Hepatocyte (in vitro differentiated cells): ENCODE data around the gene SIT1. TPM values are rescaled to one million over a fixed set of nuclear protein-coding genes. Genes with fewer than 3 reads are reported as not detected.

Source experiments
- DNase-seq: peaks from one replicate; pipeline ENCODE4 v3.0.0-alpha.2; 2016; ENCODE audit warnings: low spot score
- H2AFZ ChIP-seq: fragments of 200-600 bp; sonication (generic); 2 replicates; pipeline ENCODE4 v1.6.0; 2016; ENCODE audit warnings: antibody characterized with exemption, mild to moderate bottlenecking
- H3K27ac ChIP-seq: fragments of 200-600 bp; sonication (generic); 2 replicates; pipeline ENCODE4 v1.5.1; 2016; ENCODE audit warnings: mild to moderate bottlenecking
- H3K27me3 ChIP-seq: fragments of 200-600 bp; sonication (generic); 2 replicates; pipeline ENCODE4 v1.6.1; 2016
- H3K36me3 ChIP-seq: fragments of 200-600 bp; sonication (generic); replicated peaks from 2 replicates; pipeline ENCODE4 v1.5.1; 2016; ENCODE audit warnings: low read depth; ENCODE audit not compliant: insufficient read depth
- H3K4me1 ChIP-seq: fragments of 200-600 bp; sonication (generic); 2 replicates; pipeline ENCODE4 v1.5.1; 2016; ENCODE audit warnings: mild to moderate bottlenecking, moderate library complexity; ENCODE audit not compliant: insufficient read depth
- H3K4me2 ChIP-seq: fragments of 200-600 bp; sonication (generic); 2 replicates; pipeline ENCODE4 v1.6.0; 2016
- H3K4me3 ChIP-seq: fragments of 200-600 bp; sonication (generic); 2 replicates; pipeline ENCODE4 v1.5.1; 2016; ENCODE audit warnings: mild to moderate bottlenecking
- H3K79me2 ChIP-seq: fragments of 200-600 bp; sonication (generic); 2 replicates; pipeline ENCODE4 v1.6.0; 2017; ENCODE audit warnings: mild to moderate bottlenecking
- H3K9me2 ChIP-seq: fragments of 200-600 bp; sonication (generic); replicated peaks from 2 replicates; pipeline ENCODE4 v1.6.0; 2017; ENCODE audit warnings: mild to moderate bottlenecking; ENCODE audit not compliant: insufficient read depth
- H3K9me3 ChIP-seq: fragments of 200-600 bp; sonication (generic); 2 replicates; pipeline ENCODE4 v1.5.1; 2016; ENCODE audit warnings: low read depth, mild to moderate bottlenecking
- H4K20me1 ChIP-seq: fragments of 200-600 bp; sonication (generic); 2 replicates; pipeline ENCODE4 v1.6.0; 2016; ENCODE audit warnings: mild to moderate bottlenecking; ENCODE audit not compliant: insufficient read depth, poor library complexity, severe bottlenecking
- EZH2 ChIP-seq: fragments of 200-600 bp; sonication (generic); IDR thresholded peaks from 2 replicates; pipeline ENCODE4 v1.6.1; 2016; ENCODE audit warnings: antibody characterized with exemption, mild to moderate bottlenecking, borderline replicate concordance
- EZH2phosphoT487 ChIP-seq: fragments of 200-600 bp; sonication (generic); IDR thresholded peaks from one replicate; pipeline ENCODE4 v1.6.1; 2018; ENCODE audit warnings: antibody characterized with exemption, mild to moderate bottlenecking, low read depth, moderate library complexity; ENCODE audit not compliant: unreplicated experiment, severe bottlenecking
- WGBS: methylation state at CpG from one replicate; pipeline ENCODE4 v1.1.6; 2016; ENCODE audit warnings: low lambda C conversion rate; ENCODE audit errors: missing lambda C conversion rate; 5-methylcytosine and 5-hydroxymethylcytosine counted together
- polyA plus RNA-seq: library from polyadenylated mRNA; unstranded; fragments of >200 nt; fragmentation: Nextera tagmentation; extraction: Ambion mirVana; gene quantifications from 2 replicates; pipeline ENCODE4 v1.2.1, GENCODE V29; 2016
- total RNA-seq: library from RNA; depleted of rRNA; stranded (reverse); fragments of >200 nt; gene quantifications from 2 replicates; pipeline ENCODE4 v1.2.3, GENCODE V29; 2014
- TF ChIP-seq, protein P1 (sequence below): fragments of 200-600 bp; sonication (generic); IDR thresholded peaks from 2 replicates; pipeline ENCODE4 v1.5.1; 2016; ENCODE audit warnings: antibody characterized with exemption, mild to moderate bottlenecking; ENCODE audit not compliant: poor library complexity

The SIT1 gene
- total and polyA plus RNA-seq, 2 experiments from 2014 or later: not detected

DNA sequence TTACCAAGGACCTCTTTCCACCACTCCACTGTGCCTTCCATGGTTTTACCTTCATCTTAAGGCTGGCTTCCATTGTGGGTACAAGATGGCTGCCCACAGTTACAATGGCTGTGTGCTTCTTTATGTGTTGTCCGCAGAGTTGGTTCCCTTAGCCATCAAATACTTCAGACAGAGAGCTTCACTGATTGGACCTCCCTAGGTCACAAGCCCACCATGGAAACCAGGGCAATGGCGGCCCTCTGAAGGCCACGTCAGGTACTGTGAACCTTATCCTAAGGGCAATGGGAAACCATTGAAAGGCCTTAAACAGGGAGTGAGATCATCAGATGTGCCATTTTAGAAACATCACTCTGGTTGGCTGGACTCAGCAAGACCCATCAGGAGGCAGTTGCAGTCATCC, 17.2 kb upstream of the SIT1 start:
- peaks cover 20% of the 10 kb centered on the region for H3K4me1 ChIP-seq
- H3K79me2 ChIP-seq: no peaks in the 10 kb centered on the region
- no peaks in the 10 kb centered on the region for H3K9me2 ChIP-seq
- no peak for DNase-seq
- H3K36me3 ChIP-seq: no peaks in the 10 kb centered on the region
- no peak overlapping the region for H2AFZ ChIP-seq
- TF ChIP-seq EZH2: no peak
- no peak for TF ChIP-seq EZH2phosphoT487
- TF ChIP-seq, protein P1, sequence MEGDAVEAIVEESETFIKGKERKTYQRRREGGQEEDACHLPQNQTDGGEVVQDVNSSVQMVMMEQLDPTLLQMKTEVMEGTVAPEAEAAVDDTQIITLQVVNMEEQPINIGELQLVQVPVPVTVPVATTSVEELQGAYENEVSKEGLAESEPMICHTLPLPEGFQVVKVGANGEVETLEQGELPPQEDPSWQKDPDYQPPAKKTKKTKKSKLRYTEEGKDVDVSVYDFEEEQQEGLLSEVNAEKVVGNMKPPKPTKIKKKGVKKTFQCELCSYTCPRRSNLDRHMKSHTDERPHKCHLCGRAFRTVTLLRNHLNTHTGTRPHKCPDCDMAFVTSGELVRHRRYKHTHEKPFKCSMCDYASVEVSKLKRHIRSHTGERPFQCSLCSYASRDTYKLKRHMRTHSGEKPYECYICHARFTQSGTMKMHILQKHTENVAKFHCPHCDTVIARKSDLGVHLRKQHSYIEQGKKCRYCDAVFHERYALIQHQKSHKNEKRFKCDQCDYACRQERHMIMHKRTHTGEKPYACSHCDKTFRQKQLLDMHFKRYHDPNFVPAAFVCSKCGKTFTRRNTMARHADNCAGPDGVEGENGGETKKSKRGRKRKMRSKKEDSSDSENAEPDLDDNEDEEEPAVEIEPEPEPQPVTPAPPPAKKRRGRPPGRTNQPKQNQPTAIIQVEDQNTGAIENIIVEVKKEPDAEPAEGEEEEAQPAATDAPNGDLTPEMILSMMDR: no peak
- H4K20me1 ChIP-seq: no peaks in the 10 kb centered on the region
- no peak overlapping the region for H3K4me2 ChIP-seq
- WGBS: 98% methylated on average over 3 of the region's 3 CpGs
- no peak overlapping the region for H3K27ac ChIP-seq
- H3K9me3 ChIP-seq: no peaks in the 10 kb centered on the region
- no peak overlapping the region for H3K4me3 ChIP-seq
- no peaks in the 10 kb centered on the region for H3K27me3 ChIP-seq

DNA sequence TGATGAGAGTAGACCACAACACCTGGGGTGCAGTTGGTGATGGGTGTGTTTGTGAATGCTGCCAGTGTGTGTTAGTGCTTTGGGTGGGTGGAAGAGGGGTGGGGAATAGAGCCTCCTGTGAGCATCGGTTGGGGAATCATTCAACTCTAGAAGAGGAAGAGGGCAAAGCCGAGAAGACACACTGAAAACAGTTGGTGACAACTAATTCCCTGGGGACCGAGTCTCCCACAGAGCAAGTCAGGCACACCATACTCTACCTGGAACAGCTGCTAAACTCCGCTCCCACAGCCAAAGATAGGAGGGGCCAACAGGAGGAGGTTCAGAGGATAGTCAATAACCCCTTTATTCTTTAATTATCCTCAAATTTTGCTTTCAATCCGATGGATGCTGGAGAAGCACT, 15.8 kb upstream of the SIT1 start:
- peaks cover 20% of the 10 kb centered on the region for H3K4me1 ChIP-seq
- no peaks in the 10 kb centered on the region for H4K20me1 ChIP-seq
- no peaks in the 10 kb centered on the region for H3K36me3 ChIP-seq
- no peak overlapping the region for H3K4me2 ChIP-seq
- no peak for DNase-seq
- no peaks in the 10 kb centered on the region for H3K79me2 ChIP-seq
- no peaks in the 10 kb centered on the region for H3K9me3 ChIP-seq
- no peak for TF ChIP-seq EZH2
- H3K9me2 ChIP-seq: no peaks in the 10 kb centered on the region
- H2AFZ ChIP-seq: no peak overlapping the region
- no peak overlapping the region for H3K4me3 ChIP-seq
- 90% methylated on average over 5 of the region's 5 CpGs for WGBS
- H3K27me3 ChIP-seq: no peaks in the 10 kb centered on the region
- no peak overlapping the region for H3K27ac ChIP-seq

DNA sequence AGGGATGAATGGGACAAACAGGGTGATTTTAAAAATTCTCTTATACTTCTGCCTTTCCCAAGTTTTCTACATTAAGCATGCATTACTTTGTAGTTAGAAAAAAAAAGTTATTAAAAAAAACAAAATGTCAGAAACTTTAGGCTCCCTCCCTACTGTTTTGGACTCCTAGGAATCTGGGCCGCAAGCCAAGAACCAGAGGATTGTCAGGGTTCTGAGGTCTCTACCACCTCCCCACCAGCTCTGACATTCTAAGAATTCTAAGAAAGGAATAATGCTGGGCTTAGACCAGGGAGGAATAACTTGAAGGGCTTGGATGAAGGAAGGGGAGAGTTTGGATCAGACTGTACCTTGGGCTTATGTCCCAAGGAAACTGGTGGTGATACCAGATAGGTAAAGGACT, 15.3 kb upstream of the SIT1 start:
- TF ChIP-seq, protein P1: no peak
- TF ChIP-seq EZH2 (no peak), EZH2phosphoT487 (no peak)
- no peaks in the 10 kb centered on the region for H3K27me3 ChIP-seq
- no peak overlapping the region for H2AFZ ChIP-seq
- H3K9me3 ChIP-seq: no peaks in the 10 kb centered on the region
- H3K9me2 ChIP-seq: no peaks in the 10 kb centered on the region
- no peaks in the 10 kb centered on the region for H3K79me2 ChIP-seq
- no peak for DNase-seq
- H3K27ac ChIP-seq: no peak overlapping the region
- H3K4me1 ChIP-seq: peaks cover 20% of the 10 kb centered on the region
- H3K4me2 ChIP-seq: no peak overlapping the region
- no peaks in the 10 kb centered on the region for H3K36me3 ChIP-seq
- no peak overlapping the region for H3K4me3 ChIP-seq
- WGBS: 95% methylated on average over 1 of the region's 1 CpG
- H4K20me1 ChIP-seq: no peaks in the 10 kb centered on the region

DNA sequence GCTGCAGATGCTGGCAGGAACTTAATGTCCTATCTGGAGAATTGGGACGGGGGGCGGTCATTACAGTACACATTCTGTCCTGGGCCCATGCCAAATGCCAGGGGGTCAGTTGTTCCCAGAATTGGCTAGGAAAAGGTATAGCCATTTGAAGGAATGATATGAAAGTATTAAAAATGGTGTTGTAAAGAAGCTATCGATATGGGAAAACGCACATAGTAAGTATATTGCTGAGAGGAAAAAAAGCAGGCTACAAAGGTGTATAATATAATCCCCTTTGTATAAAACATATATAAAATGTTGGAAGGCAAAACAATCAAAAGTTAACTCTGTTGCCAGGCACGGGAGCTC, 14.7 kb upstream of the SIT1 start:
- peak overlapping the region; percentile 98 for H3K4me2 ChIP-seq
- 61% methylated on average over 5 of the region's 5 CpGs for WGBS

More for the DNA sequence above, 14.7 kb upstream of the SIT1 start:
- H3K4me3 ChIP-seq: peak overlapping the region; percentile 82
- H3K36me3 ChIP-seq: no peaks in the 10 kb centered on the region
- no peaks in the 10 kb centered on the region for H3K79me2 ChIP-seq
- H3K9me3 ChIP-seq: no peaks in the 10 kb centered on the region
- no peaks in the 10 kb centered on the region for H3K9me2 ChIP-seq
- TF ChIP-seq, protein P1: no peak
- TF ChIP-seq EZH2phosphoT487 (no peak), EZH2 (no peak)
- no peak for DNase-seq
- H4K20me1 ChIP-seq: no peaks in the 10 kb centered on the region
- H3K27me3 ChIP-seq: no peaks in the 10 kb centered on the region
- H2AFZ ChIP-seq: peak overlapping the region; percentile 51
- H3K27ac ChIP-seq: no peak overlapping the region
- peaks cover 20% of the 10 kb centered on the region for H3K4me1 ChIP-seq
